OCI-LY1 (cell line): Measurements from ENCODE around the gene PARD3.

Source experiments
- H2AFZ ChIP-seq: fragments of 200-600 bp; sonication (generic), shearing (Covaris generic); 2 replicates; pipeline ENCODE4 v1.6.0; 2014; ENCODE audit warnings: antibody characterized with exemption, mild to moderate bottlenecking, low read length
- H3F3A ChIP-seq: fragments of 200-600 bp; sonication (generic), shearing (Covaris generic); 2 replicates; pipeline ENCODE4 v1.6.0; 2014; ENCODE audit warnings: mild to moderate bottlenecking, antibody characterized with exemption, low read length, moderate library complexity; ENCODE audit not compliant: insufficient read depth
- H3K27ac ChIP-seq: fragments of 200-600 bp; sonication (generic); 2 replicates; pipeline ENCODE4 v1.5.1; 2014; ENCODE audit warnings: low read length, mixed run types, mild to moderate bottlenecking, low read depth; ENCODE audit not compliant: poor library complexity, severe bottlenecking
- H3K27me3 ChIP-seq: fragments of 200-600 bp; sonication (generic); 2 replicates; pipeline ENCODE4 v1.6.0; 2014; ENCODE audit warnings: antibody characterized with exemption, mild to moderate bottlenecking, low read length, moderate library complexity; ENCODE audit not compliant: insufficient read depth
- H3K36me3 ChIP-seq: fragments of 200-600 bp; sonication (generic); 2 replicates; pipeline ENCODE4 v1.6.1; 2014; ENCODE audit warnings: mild to moderate bottlenecking, antibody characterized with exemption, low read length, moderate library complexity, mixed read lengths; ENCODE audit not compliant: insufficient read depth
- H3K4me1 ChIP-seq: fragments of 200-600 bp; sonication (generic); 2 replicates; pipeline ENCODE4 v1.5.1; 2014; ENCODE audit warnings: mild to moderate bottlenecking, low read length, moderate library complexity; ENCODE audit not compliant: insufficient read depth, severe bottlenecking
- H3K4me2 ChIP-seq: fragments of 200-600 bp; sonication (generic), shearing (Covaris generic); 2 replicates; pipeline ENCODE4 v1.6.1; 2014; ENCODE audit warnings: low read length
- H3K4me3 ChIP-seq: fragments of 200-600 bp; sonication (generic); 2 replicates; pipeline ENCODE4 v1.5.1; 2014; ENCODE audit warnings: low read length, low read depth, mild to moderate bottlenecking, mixed read lengths; ENCODE audit not compliant: poor library complexity, severe bottlenecking
- H3K79me2 ChIP-seq: fragments of 200-600 bp; shearing (Covaris generic); 2 replicates; pipeline ENCODE4 v1.6.1; 2016; ENCODE audit warnings: mixed run types, low read length, mixed read lengths; ENCODE audit not compliant: insufficient read depth
- H3K9ac ChIP-seq: fragments of 200-600 bp; sonication (generic), shearing (Covaris generic); 2 replicates; pipeline ENCODE4 v1.6.1; 2014; ENCODE audit warnings: mild to moderate bottlenecking, low read length, mixed read lengths
- H3K9me2 ChIP-seq: fragments of 200-600 bp; sonication (generic), shearing (Covaris generic); 2 replicates; pipeline ENCODE4 v1.6.1; 2014; ENCODE audit warnings: low read depth, mild to moderate bottlenecking, low read length, mixed read lengths
- H3K9me3 ChIP-seq: fragments of 200-600 bp; shearing (Covaris generic); 2 replicates; pipeline ENCODE4 v1.6.1; 2014; ENCODE audit warnings: low read length, mixed read lengths
- H4K20me1 ChIP-seq: fragments of 200-600 bp; sonication (generic), shearing (Covaris generic); 2 replicates; pipeline ENCODE4 v1.6.0; 2016; ENCODE audit warnings: mild to moderate bottlenecking, low read length; ENCODE audit not compliant: insufficient read depth
- EZH2 ChIP-seq: fragments of 200-600 bp; sonication (generic), shearing (Covaris generic); IDR thresholded peaks from 2 replicates; pipeline ENCODE4 v1.8.0; 2017; ENCODE audit warnings: borderline replicate concordance, mixed run types, mild to moderate bottlenecking, antibody characterized with exemption, low read length, moderate library complexity, mixed read lengths
- TF ChIP-seq, protein P1 (sequence below): fragments of 200-600 bp; sonication (generic), shearing (Covaris generic); IDR thresholded peaks from 2 replicates; pipeline ENCODE4 v1.5.1; 2017; ENCODE audit warnings: mild to moderate bottlenecking, antibody characterized with exemption, low read length, moderate library complexity, mixed read lengths

The PARD3 gene

DNA sequence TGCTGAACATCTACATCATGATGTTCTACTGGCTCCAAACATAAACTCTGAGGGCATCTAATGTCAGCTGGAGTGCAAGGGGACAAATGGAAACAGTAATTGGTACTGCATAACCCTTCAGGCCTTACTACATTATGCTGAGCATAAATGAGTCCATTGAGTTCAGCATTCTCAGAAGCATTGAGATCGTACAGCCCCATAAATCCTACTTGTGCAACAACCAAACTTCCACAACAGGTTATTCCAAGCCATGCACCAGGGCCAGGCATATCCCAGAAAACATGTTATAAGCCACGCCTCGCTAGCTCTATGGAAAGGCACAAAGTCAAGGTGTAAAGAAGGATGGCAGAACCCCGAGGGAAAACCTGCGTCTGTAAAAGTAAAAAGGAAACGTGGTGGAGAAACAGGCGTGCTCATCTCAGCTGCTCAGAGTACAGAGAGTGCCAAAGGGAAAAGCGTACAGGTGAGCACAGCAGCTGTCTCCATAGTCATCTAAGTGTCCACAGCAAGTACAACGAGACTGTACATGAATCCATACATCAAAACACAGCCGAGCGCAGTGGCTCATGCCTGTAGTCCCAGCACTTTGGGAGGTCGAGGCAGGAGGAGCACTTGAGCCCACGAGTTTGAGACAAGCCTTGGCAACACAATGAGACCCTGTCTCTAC is 124.6 kb downstream of the PARD3 start:
- Histone ChIP-seq H3K36me3 (no peaks in the 10 kb centered on the region), H3K9ac (no peak overlapping the region), H3K4me1 (no peaks in the 10 kb centered on the region), H3K27me3 (no peaks in the 10 kb centered on the region), H3K4me3 (no peak overlapping the region), H3K9me3 (no peaks in the 10 kb centered on the region), H3K4me2 (no peak overlapping the region), H2AFZ (no peak overlapping the region), H3K9me2 (no peaks in the 10 kb centered on the region), H3K79me2 (no peaks in the 10 kb centered on the region), H3K27ac (no peak overlapping the region), H4K20me1 (no peaks in the 10 kb centered on the region), H3F3A (no peaks in the 10 kb centered on the region)
- no peak for TF ChIP-seq EZH2
- TF ChIP-seq, protein P1, sequence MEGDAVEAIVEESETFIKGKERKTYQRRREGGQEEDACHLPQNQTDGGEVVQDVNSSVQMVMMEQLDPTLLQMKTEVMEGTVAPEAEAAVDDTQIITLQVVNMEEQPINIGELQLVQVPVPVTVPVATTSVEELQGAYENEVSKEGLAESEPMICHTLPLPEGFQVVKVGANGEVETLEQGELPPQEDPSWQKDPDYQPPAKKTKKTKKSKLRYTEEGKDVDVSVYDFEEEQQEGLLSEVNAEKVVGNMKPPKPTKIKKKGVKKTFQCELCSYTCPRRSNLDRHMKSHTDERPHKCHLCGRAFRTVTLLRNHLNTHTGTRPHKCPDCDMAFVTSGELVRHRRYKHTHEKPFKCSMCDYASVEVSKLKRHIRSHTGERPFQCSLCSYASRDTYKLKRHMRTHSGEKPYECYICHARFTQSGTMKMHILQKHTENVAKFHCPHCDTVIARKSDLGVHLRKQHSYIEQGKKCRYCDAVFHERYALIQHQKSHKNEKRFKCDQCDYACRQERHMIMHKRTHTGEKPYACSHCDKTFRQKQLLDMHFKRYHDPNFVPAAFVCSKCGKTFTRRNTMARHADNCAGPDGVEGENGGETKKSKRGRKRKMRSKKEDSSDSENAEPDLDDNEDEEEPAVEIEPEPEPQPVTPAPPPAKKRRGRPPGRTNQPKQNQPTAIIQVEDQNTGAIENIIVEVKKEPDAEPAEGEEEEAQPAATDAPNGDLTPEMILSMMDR = no peak

- Histone ChIP-seq H3K9me2 (no peaks in the 10 kb centered on the region), H3K4me3 (no peak overlapping the region), H3F3A (no peaks in the 10 kb centered on the region), H3K36me3 (no peaks in the 10 kb centered on the region), H3K27ac (no peak overlapping the region), H3K4me2 (no peak overlapping the region), H3K79me2 (no peaks in the 10 kb centered on the region), H3K27me3 (no peaks in the 10 kb centered on the region), H3K9ac (no peak overlapping the region), H4K20me1 (no peaks in the 10 kb centered on the region), H2AFZ (no peak overlapping the region), H3K4me1 (no peaks in the 10 kb centered on the region), H3K9me3 (no peaks in the 10 kb centered on the region)
- TF ChIP-seq, protein P1 = no peak
- no peak for TF ChIP-seq EZH2
These were observed 126.0 kb downstream of the PARD3 start for GRCh38 chr10:34689053-34689452.

- Histone ChIP-seq H2AFZ (no peak overlapping the region), H4K20me1 (no peaks in the 10 kb centered on the region)
These were observed 127.5 kb downstream of the PARD3 start for GRCh38 chr10:34687434-34688210.

More at GRCh38 chr10:34687434-34688210, 127.5 kb downstream of the PARD3 start:
- Histone ChIP-seq H3K9me2 (no peaks in the 10 kb centered on the region), H3K79me2 (no peaks in the 10 kb centered on the region), H3K9ac (no peak overlapping the region), H3K36me3 (no peaks in the 10 kb centered on the region), H3K4me1 (no peaks in the 10 kb centered on the region), H3K27ac (no peak overlapping the region), H3K4me3 (no peak overlapping the region), H3F3A (no peaks in the 10 kb centered on the region), H3K9me3 (no peaks in the 10 kb centered on the region), H3K4me2 (no peak overlapping the region), H3K27me3 (no peaks in the 10 kb centered on the region)
- TF ChIP-seq, protein P1 = no peak
- TF ChIP-seq EZH2 = no peak
